Daoy (cell line): Measurements from ENCODE around the gene MEG3. TPM values are rescaled to one million over a fixed set of nuclear protein-coding genes. Genes with fewer than 3 reads are reported as not detected.

Experiments used
- DNase-seq: peaks from one replicate; pipeline ENCODE4 v3.0.0-alpha.2; 2015; ENCODE audit warnings: low read depth
- total RNA-seq: library from RNA; depleted of rRNA; stranded (reverse); fragments of >200 nt; shearing (Covaris generic); gene quantifications from 2 replicates; pipeline ENCODE4 v1.2.3, GENCODE V29; 2014; rRNA removed

MEG3 gene
- 13.5 and 14.3 TPM in 2 replicates for total RNA-seq

DNA sequence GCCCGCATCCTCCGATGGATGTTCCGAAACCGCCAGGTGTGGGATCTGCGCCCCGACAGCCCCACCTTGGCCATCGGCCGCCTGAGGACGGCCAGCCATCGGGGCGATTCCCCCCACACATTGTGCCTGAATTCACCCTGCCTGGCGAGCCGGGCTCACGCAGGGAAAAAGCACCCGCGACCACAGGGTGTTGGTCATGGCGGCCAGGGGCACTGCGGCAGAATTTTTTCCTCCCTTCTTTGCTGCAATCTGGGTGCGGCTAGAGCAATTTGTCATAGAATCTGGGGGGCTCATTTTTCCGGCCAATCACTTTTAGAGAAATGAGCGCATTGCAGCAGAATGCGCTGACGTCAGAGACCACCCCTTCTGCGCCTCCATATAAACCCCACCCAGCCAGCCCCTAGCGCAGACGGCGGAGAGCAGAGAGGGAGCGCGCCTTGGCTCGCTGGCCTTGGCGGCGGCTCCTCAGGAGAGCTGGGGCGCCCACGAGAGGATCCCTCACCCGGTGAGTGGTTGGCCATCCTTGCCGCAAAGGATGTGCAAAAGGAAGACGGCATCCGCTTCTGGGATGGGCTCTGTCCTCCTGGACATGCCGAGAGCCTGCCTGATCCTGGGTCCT is at the start of gene MEG3:
TSS of gene MEG3 (plus strand) at position 406 of the 619 bp plus-strand sequence.
- peak; percentile 73 for DNase-seq

GRCh38 chr14:100776681-100777365 is 49.1 kb upstream of the MEG3 start:
- no peak for DNase-seq

DNA sequence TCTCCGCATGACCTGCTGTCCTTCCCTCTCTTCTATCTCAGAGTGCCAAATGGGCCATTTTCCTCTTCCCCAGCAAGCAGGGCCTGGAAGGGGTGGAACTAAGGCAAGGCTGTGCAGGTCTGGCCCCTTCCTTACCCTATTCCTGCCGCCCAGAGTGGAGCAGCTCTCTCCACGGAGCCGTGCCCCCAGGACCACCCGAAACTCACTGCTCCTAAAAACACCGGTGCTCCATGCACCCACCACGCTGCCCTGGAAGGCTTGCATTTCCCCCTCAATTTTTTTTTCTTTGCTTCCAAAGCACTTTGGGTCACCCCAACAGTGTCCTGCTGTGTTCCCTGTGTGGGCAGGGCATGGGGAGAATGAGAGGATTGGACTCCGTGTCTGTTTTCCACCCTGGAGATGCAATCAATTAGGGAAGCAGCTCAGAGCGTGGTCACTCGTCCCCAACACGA is 48.5 kb upstream of the MEG3 start:
- no peak for DNase-seq

- DNase-seq, result no peak
Measured at GRCh38 chr14:100777818-100778525, 47.9 kb upstream of the MEG3 start.

GRCh38 chr14:100778526-100778882 is 47.4 kb upstream of the MEG3 start:
- no peak for DNase-seq

GRCh38 chr14:100778951-100779690 is 46.8 kb upstream of the MEG3 start:
- no peak for DNase-seq

GRCh38 chr14:100779691-100780080 is 46.2 kb upstream of the MEG3 start:
- no peak for DNase-seq

DNA sequence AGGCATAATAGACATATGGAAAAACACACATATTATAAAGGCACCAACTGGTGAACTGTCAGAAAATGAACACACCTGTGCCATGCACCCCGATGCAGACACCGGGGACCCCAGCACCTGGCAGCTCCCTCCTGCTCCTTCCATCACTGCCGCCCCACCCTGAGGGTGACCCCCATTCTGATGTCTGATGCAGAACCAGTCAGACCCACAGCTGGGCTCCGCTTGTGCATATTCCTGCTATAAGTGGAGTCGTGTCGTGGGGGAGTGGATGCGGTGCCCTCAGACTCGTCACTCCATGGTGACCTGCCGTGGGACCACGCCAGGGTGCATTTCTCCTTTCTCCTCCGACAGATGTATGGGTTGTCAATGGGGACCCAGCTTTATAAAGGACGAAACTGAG is 45.7 kb upstream of the MEG3 start:
- DNase-seq, result no peak

GRCh38 chr14:100780646-100781355 is 45.1 kb upstream of the MEG3 start:
- no peak for DNase-seq

- no peak for DNase-seq
Measured at GRCh38 chr14:100781952-100782351, 44.0 kb upstream of the MEG3 start.

DNA sequence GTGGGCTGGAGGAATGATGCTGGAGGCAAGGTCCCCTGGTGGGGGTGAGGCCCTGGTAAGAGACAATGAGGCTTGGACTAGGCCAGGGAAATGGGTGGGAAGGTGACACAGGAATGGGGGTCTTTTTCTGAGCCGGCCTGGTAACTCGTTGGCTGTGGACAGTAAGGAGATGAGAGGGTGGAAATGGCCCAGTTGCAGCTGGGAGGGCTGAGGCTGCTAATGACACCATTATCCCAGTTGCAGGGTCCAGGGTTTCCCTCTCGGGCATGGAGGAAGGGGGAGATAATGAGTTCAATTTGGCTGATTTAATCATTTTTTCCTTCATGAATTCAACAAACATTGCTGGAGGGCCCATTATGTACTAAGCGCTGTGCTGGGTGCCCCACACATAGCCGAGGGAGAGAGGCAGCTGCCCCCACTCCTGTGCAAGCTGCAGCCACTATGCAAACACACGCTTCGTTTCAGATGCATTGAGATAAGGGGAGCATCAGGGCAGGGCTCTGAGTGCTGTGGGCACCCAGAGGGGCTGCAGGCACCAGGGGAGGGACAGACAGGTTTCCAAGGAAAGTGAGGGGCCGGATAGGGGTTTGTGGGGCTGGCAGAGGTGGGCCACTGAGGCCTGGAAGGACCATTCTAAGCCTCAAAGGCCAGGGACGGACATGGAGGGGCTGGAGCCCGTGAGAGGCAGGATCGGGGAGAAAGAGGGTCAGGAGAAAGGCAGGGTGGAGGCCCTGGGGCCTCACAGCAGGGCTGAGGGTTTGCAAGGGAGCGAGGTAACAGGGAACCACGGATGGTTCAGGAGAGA is 43.2 kb upstream of the MEG3 start:
- no peak for DNase-seq

DNA sequence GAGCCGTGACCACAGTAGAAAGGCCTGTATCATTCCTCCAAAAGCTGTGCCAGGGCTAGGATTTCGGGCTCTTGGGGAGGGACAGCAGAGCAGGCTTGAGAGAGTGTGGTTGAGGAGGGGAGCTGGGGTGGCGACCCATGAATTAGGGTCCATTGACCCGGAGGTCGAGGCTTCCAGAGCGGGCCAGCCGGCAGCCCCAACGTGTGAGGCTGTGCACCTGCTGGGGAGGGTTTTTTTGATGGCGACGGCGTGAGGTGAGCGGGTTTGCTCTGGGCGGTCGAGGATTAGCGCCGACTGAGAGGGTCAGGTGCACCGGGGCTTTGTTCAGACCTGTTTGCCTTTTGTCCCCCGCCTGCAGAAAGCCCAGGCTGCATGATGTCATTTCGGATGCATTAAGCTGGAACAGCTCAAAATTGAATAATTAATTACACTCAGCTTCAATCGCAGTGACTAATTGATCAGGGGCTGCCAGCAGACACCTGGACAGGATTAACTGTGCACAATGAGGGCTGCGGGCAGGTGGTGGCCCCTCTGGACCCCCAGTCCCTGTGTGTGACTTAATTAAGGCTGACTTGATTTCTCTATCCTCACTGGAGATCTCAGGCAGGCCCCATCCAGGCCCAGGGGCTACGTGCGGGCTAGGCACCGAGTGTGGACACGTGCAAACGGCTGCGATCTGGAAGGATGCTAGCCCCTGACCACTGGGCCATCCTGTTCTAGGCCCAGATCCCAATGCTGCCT is 42.1 kb upstream of the MEG3 start:
- no peak for DNase-seq

GRCh38 chr14:100784523-100785337 is 41.2 kb upstream of the MEG3 start:
- DNase-seq, result no peak

DNA sequence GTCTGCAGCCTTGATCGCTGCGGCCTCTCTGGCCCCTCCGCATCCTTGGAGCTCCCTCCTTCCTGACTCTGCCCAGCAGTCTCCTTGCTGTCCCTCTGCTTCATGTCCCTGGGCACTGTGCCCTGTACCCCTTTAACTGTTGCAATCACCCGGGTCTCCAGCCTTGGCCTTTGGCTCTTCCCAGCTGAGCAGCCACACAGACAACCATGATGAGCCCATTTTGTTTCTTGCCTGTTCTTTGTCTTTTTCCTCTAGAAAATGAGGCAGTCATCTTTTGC is 40.6 kb upstream of the MEG3 start:
- DNase-seq, result no peak

GRCh38 chr14:100785626-100786025 is 40.3 kb upstream of the MEG3 start:
- no peak for DNase-seq

DNA sequence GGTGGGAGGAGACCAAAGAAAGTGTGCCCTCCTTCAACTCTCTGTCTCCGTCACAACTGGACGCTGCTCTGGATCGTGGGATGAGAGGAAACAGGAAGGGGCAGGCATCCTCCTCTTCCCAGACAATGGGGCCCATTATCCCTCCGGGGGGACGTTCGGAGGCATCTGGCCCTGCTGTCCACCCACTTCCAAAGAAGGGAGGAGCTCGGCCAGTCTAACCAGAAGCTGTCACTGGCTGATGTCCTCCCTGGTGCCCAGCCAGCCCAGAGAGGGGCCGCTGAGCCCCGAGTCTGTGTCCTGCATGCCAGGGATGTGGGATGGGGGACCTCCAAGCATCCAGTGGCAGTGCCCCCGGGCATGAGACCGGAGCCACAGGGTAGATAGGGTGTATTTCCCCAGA is 39.8 kb upstream of the MEG3 start:
- no peak for DNase-seq

GRCh38 chr14:100786576-100787219 is 39.2 kb upstream of the MEG3 start:
- DNase-seq, result no peak

GRCh38 chr14:100787659-100788058 is 38.3 kb upstream of the MEG3 start:
- DNase-seq, result no peak

DNA sequence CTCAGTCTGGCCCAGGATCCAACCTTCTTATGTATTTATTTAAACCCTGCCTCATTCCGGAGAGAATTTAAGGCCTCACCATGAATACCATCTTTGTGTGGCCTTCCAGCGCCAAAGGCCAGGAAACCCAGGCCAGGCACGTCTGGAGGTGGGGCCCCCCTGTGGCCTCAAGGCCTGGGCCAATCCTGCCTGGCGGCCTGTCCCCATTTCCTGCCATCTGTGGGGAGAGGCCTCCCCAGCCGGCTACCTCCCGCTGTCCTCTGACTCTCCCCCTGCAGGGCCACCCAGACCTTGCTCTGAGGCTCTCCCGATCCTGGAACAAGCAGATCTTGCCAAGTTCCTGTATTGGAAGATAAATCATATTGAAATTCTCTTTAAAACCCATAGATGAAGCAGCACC is 37.4 kb upstream of the MEG3 start:
- no peak for DNase-seq
